ENCODE measurements around the gene BUD23. TPM values are rescaled to one million over a fixed set of nuclear protein-coding genes. Genes with fewer than 3 reads are reported as not detected.
A peak's percentile ranks its signal among the peaks of the same experiment; 100 is the strongest.

The BUD23 gene
- total RNA-seq, 2 experiments from 2014 or later = 92.0 to 94.0 TPM

DNA sequence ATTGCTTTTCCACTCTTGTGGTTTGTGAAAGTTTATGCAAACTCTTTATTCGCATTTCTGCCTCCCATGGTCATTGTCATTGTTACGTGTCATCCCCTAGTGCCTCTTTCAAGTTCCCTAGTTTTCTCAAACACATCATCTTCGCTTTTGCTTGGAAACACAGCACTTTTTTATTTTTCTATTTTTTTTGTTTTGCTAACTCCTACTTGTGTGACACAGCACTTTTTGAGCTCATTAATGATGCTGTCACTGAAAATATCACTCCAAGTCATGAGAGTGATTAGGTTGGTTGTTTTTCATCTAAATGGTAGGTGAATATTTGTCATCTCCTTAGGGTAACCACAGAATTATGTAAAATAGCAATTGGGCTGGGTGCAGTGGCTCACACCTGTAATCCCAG, 44.6 kb downstream of the BUD23 start:
- ChIA-PET CTCF (interaction anchor here (0.7 to 2.6 kb wide), 2 partner anchors 17 to 121 kb away, joined by 3 to 21 read pairs; no protein-coding TSS in a partner anchor), POLR2A (no interaction called here)
- H3K4me1 Mint-ChIP-seq (ENCODE audit: low read depth) = no peaks in the 10 kb centered on the region
- H3K4me3 Mint-ChIP-seq = no peak overlapping the region
- peaks cover 5% of the 10 kb centered on the region for H3K27me3 Mint-ChIP-seq
- H3K9me3 Mint-ChIP-seq = no peaks in the 10 kb centered on the region
- H3K36me3 Mint-ChIP-seq = no peaks in the 10 kb centered on the region
- intact Hi-C loops (cut with micrococcal nuclease) = no loop called here
- DNase-seq = no peak
- no peak overlapping the region for H3K27ac Mint-ChIP-seq

DNA sequence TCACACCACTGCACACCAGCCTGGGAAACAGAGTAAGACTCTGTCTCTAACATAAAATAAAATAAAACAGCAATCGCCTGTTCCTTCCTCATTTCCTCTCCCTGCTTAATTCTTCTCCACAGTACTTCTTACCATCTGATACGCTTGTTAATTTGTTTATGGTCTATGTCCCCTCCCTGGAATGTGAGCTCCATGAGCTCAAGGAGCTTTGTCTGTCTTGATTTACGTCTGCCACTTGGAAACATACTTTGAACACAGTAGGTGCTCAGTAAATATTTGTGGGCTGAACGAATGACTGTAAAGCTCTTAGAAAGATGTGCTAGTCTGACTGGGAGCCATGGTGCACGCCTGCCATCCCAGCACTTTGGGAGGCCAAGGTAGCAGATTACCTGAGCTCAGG, 45.2 kb downstream of the BUD23 start:
- Mint-ChIP-seq H3K27me3 (peaks cover 5% of the 10 kb centered on the region), H3K4me1 (ENCODE audit: low read depth) (no peaks in the 10 kb centered on the region), H3K4me3 (no peak overlapping the region), H3K36me3 (no peaks in the 10 kb centered on the region), H3K9me3 (no peaks in the 10 kb centered on the region), H3K27ac (no peak overlapping the region)
- DNase-seq = no peak
- POLR2A ChIA-PET = interaction anchor here (0.6 kb wide), 1 partner anchor 12 kb away, joined by 3 read pairs; no protein-coding TSS in a partner anchor
- intact Hi-C loops (cut with micrococcal nuclease) = no loop called here
- CTCF ChIA-PET = interaction anchor here (0.7 to 2.6 kb wide), 3 partner anchors 17 to 121 kb away, joined by 3 to 21 read pairs (median 4); no protein-coding TSS in a partner anchor

DNA sequence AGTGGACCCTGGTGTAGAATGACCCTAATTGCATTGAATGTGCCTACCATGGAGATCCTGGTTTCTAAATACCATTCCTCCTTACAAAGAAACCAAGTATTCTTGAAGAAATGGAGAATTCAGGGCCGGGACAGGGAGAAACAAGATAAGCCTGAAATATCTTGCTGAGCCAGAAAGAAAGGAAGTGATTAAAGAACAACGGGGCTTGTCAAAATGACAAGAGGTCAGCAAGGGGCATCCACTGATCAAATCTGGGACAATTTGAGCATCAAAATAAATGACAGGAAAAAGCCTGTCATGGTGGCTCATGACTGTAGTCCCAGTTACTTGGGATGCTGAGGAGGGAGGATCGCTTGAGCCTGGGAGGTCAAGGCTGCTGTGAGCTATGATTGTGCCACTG, 47.1 kb downstream of the BUD23 start:
- no peak overlapping the region for H3K4me3 Mint-ChIP-seq
- no peaks in the 10 kb centered on the region for H3K36me3 Mint-ChIP-seq
- no peak overlapping the region for H3K27ac Mint-ChIP-seq
- H3K4me1 Mint-ChIP-seq (ENCODE audit: low read depth) = peaks cover 7% of the 10 kb centered on the region
- intact Hi-C loops (cut with micrococcal nuclease) = no loop called here
- DNase-seq = no peak
- ChIA-PET CTCF (interaction anchor here (7.3 kb wide), 1 partner anchor 123 kb away, joined by 109 read pairs; no protein-coding TSS in a partner anchor), POLR2A (no interaction called here)
- H3K27me3 Mint-ChIP-seq = peaks cover 5% of the 10 kb centered on the region
- H3K9me3 Mint-ChIP-seq = no peaks in the 10 kb centered on the region

DNA sequence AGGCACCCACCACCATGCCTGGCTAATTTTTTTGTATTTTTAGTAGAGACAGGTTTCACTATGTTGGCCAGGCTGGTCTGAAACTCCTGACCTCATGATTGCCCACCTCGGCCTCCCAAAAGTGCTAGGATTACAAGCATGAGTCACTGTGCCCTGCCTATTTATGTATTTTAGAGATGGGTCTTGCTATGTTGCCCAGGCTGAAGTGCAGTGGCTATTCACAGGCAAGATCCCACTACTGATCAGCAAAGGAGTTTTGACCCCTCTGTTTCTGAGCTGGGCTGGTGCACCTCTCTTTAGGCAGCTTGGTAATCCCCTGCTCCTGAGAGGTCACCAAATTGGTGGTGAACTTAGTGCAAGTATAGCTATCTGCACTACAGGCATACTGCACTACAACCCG, 49.0 kb downstream of the BUD23 start:
- peaks cover 5% of the 10 kb centered on the region for H3K36me3 Mint-ChIP-seq
- intact Hi-C loops (cut with micrococcal nuclease) = no loop called here
- H3K9me3 Mint-ChIP-seq = no peaks in the 10 kb centered on the region
- ChIA-PET CTCF (interaction anchor here (7.3 kb wide), 1 partner anchor 124 kb away, joined by 109 read pairs; no protein-coding TSS in a partner anchor), POLR2A (no interaction called here)
- DNase-seq = no peak
- no peak overlapping the region for H3K4me3 Mint-ChIP-seq
- H3K4me1 Mint-ChIP-seq (ENCODE audit: low read depth) = peaks cover 7% of the 10 kb centered on the region
- H3K27me3 Mint-ChIP-seq = peaks cover 5% of the 10 kb centered on the region
- no peak overlapping the region for H3K27ac Mint-ChIP-seq

DNA sequence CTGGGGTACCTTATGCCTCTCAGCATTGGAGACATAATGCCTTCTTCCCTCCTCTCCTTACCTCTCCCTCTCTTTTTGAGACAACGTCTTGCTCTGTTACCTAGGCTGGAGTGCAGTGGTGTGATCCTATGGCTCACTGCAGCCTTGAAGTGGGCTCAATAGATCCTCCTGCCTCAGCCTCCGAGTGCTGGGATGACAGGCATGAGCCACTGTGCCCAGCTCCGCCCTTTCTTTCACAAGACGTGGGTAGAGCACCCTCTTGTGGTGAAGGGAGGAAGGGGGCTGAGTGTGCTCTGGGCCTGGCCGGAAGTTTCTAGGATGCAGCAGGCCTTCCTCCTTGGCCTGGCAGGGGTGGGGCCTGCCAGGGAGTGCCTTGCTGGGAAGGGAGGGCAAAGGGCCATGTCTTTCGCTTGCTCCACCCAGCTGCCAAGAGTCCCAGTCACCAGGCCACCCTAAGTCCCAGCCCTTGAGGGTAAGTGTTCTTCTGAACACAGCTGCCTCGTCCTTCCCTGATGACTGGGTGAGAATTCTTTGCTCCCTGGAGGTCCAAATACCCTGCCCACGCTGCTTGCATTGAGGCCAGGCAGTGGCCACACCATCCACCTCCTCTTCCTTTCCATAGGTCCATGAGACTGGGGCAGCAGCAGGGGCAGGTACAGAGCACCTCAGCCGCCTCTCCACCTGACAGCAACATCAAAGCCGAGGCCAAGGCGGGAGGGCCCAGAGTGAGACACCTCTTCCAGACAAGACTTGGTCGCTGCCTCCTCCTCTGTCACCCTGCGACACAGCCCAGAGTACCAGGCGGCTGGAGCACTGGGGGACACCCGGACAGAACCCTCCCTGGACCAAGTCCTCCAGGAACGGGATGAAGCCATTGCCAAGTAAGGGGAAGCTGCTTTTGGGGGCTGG, 51.5 kb downstream of the BUD23 start:
- Mint-ChIP-seq H3K9me3 (no peaks in the 10 kb centered on the region), H3K27ac (no peak overlapping the region), H3K4me1 (ENCODE audit: low read depth) (peaks cover 11% of the 10 kb centered on the region), H3K4me3 (no peak overlapping the region), H3K36me3 (peaks cover 7% of the 10 kb centered on the region), H3K27me3 (no peaks in the 10 kb centered on the region)
- ChIA-PET CTCF (interaction anchor here (0.6 to 7.3 kb wide), 22 partner anchors 9 to 216 kb away, joined by 3 to 109 read pairs (median 5); partner anchors contain the start of genes METTL27, STX1A, TBL2 and VPS37D), POLR2A (no interaction called here)
- intact Hi-C loops (cut with micrococcal nuclease) = loop anchor here (1.0 kb wide), 1 partner anchor 17 kb away; no protein-coding TSS in a partner anchor
- peak; percentile 89 for DNase-seq

DNA sequence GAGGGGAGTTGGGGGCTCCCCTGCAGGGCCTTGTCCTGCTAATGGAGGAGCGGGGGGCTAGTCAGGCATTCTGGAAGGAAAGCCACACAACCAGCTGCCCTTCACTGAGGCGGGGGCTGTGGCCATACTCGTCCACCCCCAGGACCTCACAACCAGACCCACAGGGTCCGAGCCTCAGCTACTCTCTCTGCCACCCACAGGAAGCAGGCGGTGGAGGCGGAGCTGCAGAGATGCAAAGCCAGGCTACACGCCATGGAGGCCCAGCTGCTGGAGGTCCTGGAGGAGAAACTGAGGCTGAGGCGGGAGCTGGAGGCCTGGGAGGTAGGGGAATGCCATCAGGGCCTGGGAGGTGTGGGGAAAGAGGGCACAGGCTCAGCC, 52.1 kb downstream of the BUD23 start:
- intact Hi-C loops (cut with micrococcal nuclease) = no loop called here
- Mint-ChIP-seq H3K4me3 (no peak overlapping the region), H3K27ac (no peak overlapping the region), H3K9me3 (no peaks in the 10 kb centered on the region), H3K4me1 (ENCODE audit: low read depth) (peaks cover 11% of the 10 kb centered on the region), H3K36me3 (peaks cover 7% of the 10 kb centered on the region), H3K27me3 (no peaks in the 10 kb centered on the region)
- ChIA-PET CTCF (interaction anchor here (1.1 to 7.3 kb wide), 11 partner anchors 10 to 179 kb away, joined by 3 to 109 read pairs (median 7); partner anchors contain the start of genes METTL27, STX1A and TBL2), POLR2A (no interaction called here)
- DNase-seq = no peak

DNA sequence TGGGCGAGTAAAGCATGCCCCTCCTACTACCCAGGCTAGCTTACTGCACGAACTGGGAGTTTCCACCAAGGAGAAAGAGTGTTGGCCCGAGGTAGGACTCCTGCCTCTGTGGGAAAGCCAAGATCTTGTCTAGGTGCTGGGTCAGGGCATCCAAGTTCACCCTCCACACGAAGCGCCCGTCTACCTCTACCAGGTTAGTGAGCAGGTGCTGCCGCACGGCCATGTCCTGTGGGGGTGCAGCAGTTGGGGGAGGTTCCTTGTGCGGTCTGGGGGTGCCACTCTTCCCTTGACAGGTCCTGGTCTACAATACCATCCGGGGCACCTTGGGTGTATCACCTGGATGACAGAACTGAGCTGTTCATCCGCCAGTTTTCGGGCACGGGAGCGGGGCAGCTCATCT, 53.5 kb downstream of the BUD23 start:
- Mint-ChIP-seq H3K27me3 (no peaks in the 10 kb centered on the region), H3K36me3 (peaks cover 7% of the 10 kb centered on the region), H3K9me3 (no peaks in the 10 kb centered on the region), H3K27ac (no peak overlapping the region), H3K4me3 (no peak overlapping the region), H3K4me1 (ENCODE audit: low read depth) (peaks cover 13% of the 10 kb centered on the region)
- ChIA-PET POLR2A (no interaction called here), CTCF (interaction anchor here (0.5 to 7.3 kb wide), 3 partner anchors 11 to 129 kb away, joined by 3 to 109 read pairs (median 3); no protein-coding TSS in a partner anchor)
- no peak for DNase-seq
- intact Hi-C loops (cut with micrococcal nuclease) = no loop called here

DNA sequence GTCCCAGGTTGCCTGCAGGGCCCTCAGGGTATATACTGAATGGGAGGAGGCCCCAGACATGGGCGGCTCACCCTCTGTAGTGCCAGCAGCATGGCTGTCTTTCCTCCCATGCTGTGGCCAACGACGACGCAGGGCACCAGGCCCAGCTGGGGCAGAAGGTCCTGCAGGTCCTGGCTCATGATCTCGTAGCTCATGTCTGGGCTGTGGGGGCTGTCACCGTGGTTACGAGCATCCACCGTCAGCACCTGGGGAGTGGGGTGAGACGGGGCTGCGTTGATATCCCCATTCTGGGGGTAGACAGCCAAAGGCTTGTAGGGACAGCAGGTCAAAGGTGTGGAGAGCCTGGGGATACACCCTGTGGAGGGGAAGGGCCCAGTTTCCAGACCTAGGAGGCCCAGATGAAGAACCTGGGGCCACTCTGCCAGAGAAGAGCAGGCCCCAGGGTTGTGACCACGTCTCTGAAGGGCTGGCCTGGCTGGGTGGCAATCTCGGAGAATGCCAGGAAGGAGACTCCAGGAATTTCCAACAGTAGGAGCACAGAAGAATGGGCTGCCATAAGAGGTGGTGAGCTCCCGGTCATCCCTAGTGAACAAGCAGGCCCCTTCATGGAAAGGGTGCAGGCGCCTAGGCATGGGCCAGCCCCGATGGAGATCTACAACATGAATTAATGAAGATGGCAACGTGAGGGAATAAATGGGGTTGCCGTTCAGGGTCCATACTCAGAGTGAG, 54.3 kb downstream of the BUD23 start:
- peaks cover 7% of the 10 kb centered on the region for H3K36me3 Mint-ChIP-seq
- H3K4me3 Mint-ChIP-seq = peak overlapping the region; percentile 91
- H3K27ac Mint-ChIP-seq = peak overlapping the region; percentile 82
- ChIA-PET POLR2A (interaction anchor here (1.0 to 1.5 kb wide), 3 partner anchors 20 to 437 kb away, joined by 3 to 7 read pairs (median 3); partner anchors contain the start of genes BAZ1B and EIF4H), CTCF (interaction anchor here (1.2 to 7.3 kb wide), 7 partner anchors 12 to 215 kb away, joined by 3 to 109 read pairs (median 12); partner anchors contain the start of gene BAZ1B)
- no peaks in the 10 kb centered on the region for H3K9me3 Mint-ChIP-seq
- no peak for DNase-seq
- H3K4me1 Mint-ChIP-seq (ENCODE audit: low read depth) = peaks cover 13% of the 10 kb centered on the region
- H3K27me3 Mint-ChIP-seq = no peaks in the 10 kb centered on the region
- intact Hi-C loops (cut with micrococcal nuclease) = loop anchor here (1.0 to 2.0 kb wide), 3 partner anchors 19 to 159 kb away; partner anchors contain the start of gene TBL2

DNA sequence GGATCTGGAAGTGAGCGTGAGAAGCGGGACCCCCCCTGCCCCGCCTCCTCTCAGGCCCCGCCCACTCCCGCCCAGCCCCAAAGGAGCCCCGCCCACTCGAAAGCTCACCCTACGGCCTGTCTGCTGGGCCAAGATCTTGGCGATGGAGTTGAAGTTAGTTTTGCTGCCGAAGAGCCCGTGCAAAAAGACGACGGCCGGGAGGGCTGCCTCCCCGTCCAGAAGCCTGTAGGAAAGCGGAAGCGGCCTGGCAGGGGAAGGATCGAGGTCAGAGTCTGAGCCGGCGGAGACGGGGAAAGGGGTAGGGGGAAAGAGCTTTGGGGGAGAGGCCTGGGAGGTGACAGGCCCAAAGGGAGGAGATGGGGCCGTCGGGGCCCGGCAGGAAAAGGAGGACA, 54.8 kb downstream of the BUD23 start:
- Mint-ChIP-seq H3K27me3 (no peaks in the 10 kb centered on the region), H3K9me3 (no peaks in the 10 kb centered on the region), H3K27ac (peak overlapping the region; percentile 82), H3K36me3 (peaks cover 7% of the 10 kb centered on the region), H3K4me1 (ENCODE audit: low read depth) (peaks cover 13% of the 10 kb centered on the region), H3K4me3 (peak overlapping the region; percentile 91)
- POLR2A ChIA-PET = interaction anchor here (0.9 to 1.5 kb wide), 4 partner anchors 21 to 436 kb away, joined by 3 to 7 read pairs (median 4); partner anchors contain the start of genes BAZ1B and EIF4H
- CTCF ChIA-PET = interaction anchor here (1.4 to 2.6 kb wide), 7 partner anchors 13 to 289 kb away, joined by 3 to 14 read pairs (median 7); partner anchors contain the start of genes BAZ1B and VPS37D
- intact Hi-C loops (cut with micrococcal nuclease) = loop anchor here (1.0 to 2.0 kb wide), 3 partner anchors 20 to 160 kb away; partner anchors contain the start of gene TBL2
- DNase-seq = peak; percentile 77

DNA sequence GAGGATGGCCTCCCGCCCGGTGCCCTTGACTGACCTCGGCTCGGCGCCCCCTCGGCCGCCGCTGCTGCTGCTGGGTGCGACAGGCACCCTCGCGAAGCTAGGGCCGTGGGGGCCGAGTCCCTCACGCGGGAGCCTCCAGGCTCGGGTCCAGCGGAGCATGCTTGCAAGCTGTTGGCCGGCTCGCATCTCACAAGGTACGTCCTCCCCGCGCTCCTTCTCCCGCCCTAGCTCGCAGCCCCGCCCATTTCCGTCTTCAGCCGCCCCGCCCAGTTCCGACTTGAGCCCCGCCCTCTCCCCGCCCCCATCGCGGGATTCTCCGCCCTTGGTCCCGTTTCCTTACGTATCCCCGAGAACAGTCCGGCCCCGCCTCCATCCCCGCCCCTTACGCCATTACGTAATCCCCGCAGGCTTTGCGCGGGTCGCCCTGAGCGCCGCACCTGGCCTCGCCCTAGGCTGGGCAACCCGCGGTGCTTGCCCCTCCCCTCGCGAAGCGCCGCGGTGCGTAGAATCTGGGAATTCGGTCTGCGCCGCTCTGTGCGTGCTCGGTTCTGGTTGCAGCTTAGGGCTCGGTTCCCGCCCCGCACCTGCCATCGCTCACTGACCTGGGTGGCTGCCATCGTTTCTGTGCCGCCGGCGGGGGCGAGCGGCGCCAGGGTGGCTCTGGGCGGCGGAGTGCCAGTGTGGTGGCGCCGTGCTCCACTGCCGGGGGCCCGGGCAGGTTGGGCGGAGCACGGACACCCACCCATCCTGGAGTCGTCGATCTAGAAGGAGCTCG, 55.4 kb downstream of the BUD23 start, which contains the start of gene ABHD11:
Gene ABHD11 (minus strand): TSS at position 191 of the 775 bp plus-strand sequence. CDS start 32 bp downstream, at position 159.
- H3K36me3 Mint-ChIP-seq = peaks cover 7% of the 10 kb centered on the region
- CTCF ChIA-PET = interaction anchor here (1.4 to 2.6 kb wide), 7 partner anchors 13 to 288 kb away, joined by 3 to 14 read pairs (median 7); partner anchors contain the start of genes BAZ1B and VPS37D
- DNase-seq = peak; percentile 99
- H3K27ac Mint-ChIP-seq = peak within 1 kb of the TSS; percentile 82
- H3K4me3 Mint-ChIP-seq = peak within 1 kb of the TSS; percentile 91
- no peaks in the 10 kb centered on the region for H3K27me3 Mint-ChIP-seq
- intact Hi-C loops (cut with micrococcal nuclease) = loop anchor here (1.0 to 2.0 kb wide), 4 partner anchors 20 to 160 kb away; partner anchors contain the start of genes BUD23, DNAJC30 and TBL2
- POLR2A ChIA-PET = interaction anchor here (0.9 to 1.5 kb wide), 5 partner anchors 21 to 441 kb away, joined by 3 to 7 read pairs (median 3); partner anchors contain the start of genes BAZ1B and EIF4H
- H3K4me1 Mint-ChIP-seq (ENCODE audit: low read depth) = peaks cover 13% of the 10 kb centered on the region
- H3K9me3 Mint-ChIP-seq = no peaks in the 10 kb centered on the region

All from activated CD4-positive, alpha-beta memory T cell treated with anti-CD3 and anti-CD28 coated beads for 36 hours (primary cell).